ENCODE measurements around the gene MIPEP.

MIPEP gene

DNA sequence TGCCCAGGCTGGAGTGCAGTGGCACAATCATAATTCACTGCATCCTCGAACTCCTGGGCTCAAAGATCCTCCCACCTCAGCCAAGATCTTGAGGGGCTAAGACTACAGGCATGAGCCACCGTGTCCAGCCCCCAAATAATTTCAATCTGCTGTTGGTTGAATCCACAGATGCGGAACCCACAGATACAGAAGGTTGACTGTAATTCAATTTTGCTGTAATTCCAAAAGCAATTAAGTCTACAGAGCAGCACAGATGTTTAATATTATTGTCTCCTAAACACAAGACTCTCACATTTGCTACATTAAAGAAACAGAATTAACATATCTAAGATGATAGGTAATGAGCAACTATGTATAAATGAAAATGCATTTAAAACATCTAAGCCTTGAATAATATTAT, 75.6 kb downstream of the MIPEP start:
- in situ Hi-C loops (cut with HindIII; ENCODE audit: low pct_ligation_motif_present, low sequenced_read_pairs) = no loop called here
- TF ChIP-seq, protein P1, sequence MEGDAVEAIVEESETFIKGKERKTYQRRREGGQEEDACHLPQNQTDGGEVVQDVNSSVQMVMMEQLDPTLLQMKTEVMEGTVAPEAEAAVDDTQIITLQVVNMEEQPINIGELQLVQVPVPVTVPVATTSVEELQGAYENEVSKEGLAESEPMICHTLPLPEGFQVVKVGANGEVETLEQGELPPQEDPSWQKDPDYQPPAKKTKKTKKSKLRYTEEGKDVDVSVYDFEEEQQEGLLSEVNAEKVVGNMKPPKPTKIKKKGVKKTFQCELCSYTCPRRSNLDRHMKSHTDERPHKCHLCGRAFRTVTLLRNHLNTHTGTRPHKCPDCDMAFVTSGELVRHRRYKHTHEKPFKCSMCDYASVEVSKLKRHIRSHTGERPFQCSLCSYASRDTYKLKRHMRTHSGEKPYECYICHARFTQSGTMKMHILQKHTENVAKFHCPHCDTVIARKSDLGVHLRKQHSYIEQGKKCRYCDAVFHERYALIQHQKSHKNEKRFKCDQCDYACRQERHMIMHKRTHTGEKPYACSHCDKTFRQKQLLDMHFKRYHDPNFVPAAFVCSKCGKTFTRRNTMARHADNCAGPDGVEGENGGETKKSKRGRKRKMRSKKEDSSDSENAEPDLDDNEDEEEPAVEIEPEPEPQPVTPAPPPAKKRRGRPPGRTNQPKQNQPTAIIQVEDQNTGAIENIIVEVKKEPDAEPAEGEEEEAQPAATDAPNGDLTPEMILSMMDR (IDR thresholded peaks at IDR 0.05; ENCODE audit: low read depth, low read length, missing control alignments) = no peak

DNA sequence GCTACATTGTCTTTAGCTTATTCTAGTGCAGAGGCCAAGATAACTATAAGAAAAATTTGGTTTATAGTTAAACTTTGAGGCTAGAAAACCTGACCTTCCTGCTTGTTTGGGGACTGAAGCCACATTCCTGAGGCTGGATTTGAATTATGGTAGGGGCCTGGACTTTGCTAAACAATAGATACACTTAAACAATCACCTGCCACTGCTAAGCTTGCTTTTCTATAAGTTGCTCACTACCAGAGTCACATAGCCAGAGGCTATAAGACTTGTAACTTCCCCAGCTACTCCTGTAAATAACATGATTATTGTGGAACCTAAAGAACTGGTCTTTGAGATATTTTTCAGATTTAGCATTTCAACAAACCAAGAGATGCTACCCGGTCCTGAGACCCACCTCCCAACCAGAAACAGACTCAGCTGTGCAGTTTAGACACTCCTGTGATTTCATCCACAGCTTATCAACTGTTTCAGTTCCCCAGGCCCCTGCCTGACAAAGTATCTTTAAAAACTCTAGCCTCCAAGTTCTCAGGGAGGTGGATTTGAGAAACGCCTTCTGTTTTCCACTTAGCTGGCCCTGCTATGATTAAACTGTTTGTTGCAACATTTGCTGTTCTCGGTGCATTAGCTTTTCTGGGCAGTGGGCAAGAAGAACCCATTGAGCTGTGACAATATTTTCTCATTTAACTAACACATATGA, 77.7 kb downstream of the MIPEP start:
- Histone ChIP-seq H3K4me3 (ENCODE audit: low read depth, low read length) (no peak overlapping the region), H3K27ac (no peak overlapping the region)
- in situ Hi-C loops (cut with HindIII; ENCODE audit: low pct_ligation_motif_present, low sequenced_read_pairs) = no loop called here

More for the DNA sequence above, 75.6 kb downstream of the MIPEP start:
- H3K27ac ChIP-seq = no peak overlapping the region
- DNase-seq = no peak
- no peaks in the 10 kb centered on the region for H3K36me3 ChIP-seq (replicated peaks)
- H3K27me3 ChIP-seq (replicated peaks) = no peaks in the 10 kb centered on the region
- H3K4me3 ChIP-seq (ENCODE audit: low read depth, low read length) = no peak overlapping the region

DNA sequence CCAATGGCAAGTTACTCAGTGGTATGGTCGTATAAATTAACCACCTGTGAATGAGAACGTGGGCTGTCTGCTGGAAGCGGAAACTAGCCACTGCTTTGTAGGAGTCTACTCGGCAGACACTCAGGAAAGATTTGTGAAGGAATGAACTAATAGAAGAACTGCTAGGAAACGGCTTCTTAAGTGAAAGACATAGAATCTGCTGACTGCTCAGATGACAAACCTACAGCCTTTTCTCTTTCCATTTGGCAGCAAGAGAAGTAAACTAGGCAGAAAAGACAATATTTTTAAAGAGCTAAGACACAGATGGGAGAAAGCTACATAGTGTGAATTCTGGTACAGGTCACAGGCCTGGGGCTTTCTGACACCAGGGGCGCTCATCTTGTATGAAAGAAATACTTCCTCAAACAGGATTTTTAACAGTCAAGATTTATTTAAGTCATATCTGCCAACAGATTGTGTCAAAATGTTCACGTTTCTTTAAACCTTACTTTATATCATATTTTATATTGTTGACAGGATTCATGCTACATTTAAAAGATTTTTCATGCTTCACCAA, 78.4 kb downstream of the MIPEP start:
- H3K36me3 ChIP-seq (replicated peaks) = no peaks in the 10 kb centered on the region
- DNase-seq = no peak
- in situ Hi-C loops (cut with HindIII; ENCODE audit: low pct_ligation_motif_present, low sequenced_read_pairs) = no loop called here

More for the DNA sequence above, 77.7 kb downstream of the MIPEP start:
- TF ChIP-seq, protein P1 (IDR thresholded peaks at IDR 0.05; ENCODE audit: low read depth, low read length, missing control alignments) = no peak
- no peak for DNase-seq
- Histone ChIP-seq H3K36me3 (replicated peaks) (no peaks in the 10 kb centered on the region), H3K27me3 (replicated peaks) (no peaks in the 10 kb centered on the region)

DNA sequence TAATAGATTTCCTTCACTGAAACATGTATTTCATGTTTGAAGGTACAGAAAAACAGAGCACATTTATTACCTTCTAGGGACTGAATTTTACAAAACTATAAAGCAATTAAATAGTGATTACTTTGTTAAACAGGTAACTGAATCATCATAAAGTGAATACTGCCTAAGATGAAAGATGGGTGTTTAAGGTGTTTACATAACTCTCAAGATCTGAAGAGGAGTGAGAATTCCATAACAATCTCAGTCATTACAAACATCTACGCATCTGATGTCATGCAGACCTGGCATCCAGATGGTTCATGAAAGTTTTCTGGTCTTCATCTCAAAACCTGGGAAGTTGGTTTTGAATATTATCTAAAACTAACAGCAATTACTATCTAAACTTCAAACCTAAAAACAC, 80.4 kb downstream of the MIPEP start:
- in situ Hi-C loops (cut with HindIII; ENCODE audit: low pct_ligation_motif_present, low sequenced_read_pairs) = no loop called here
- Histone ChIP-seq H3K4me3 (ENCODE audit: low read depth, low read length) (no peak overlapping the region), H3K36me3 (replicated peaks) (no peaks in the 10 kb centered on the region), H3K27ac (no peak overlapping the region), H3K27me3 (replicated peaks) (no peaks in the 10 kb centered on the region)
- TF ChIP-seq, protein P1 (IDR thresholded peaks at IDR 0.05; ENCODE audit: low read depth, low read length, missing control alignments) = no peak
- no peak for DNase-seq

More for the DNA sequence above, 78.4 kb downstream of the MIPEP start:
- H3K4me3 ChIP-seq (ENCODE audit: low read depth, low read length) = no peak overlapping the region
- no peak overlapping the region for H3K27ac ChIP-seq
- H3K27me3 ChIP-seq (replicated peaks) = no peaks in the 10 kb centered on the region
- TF ChIP-seq, protein P1 (IDR thresholded peaks at IDR 0.05; ENCODE audit: low read depth, low read length, missing control alignments) = peak; percentile 50

DNA sequence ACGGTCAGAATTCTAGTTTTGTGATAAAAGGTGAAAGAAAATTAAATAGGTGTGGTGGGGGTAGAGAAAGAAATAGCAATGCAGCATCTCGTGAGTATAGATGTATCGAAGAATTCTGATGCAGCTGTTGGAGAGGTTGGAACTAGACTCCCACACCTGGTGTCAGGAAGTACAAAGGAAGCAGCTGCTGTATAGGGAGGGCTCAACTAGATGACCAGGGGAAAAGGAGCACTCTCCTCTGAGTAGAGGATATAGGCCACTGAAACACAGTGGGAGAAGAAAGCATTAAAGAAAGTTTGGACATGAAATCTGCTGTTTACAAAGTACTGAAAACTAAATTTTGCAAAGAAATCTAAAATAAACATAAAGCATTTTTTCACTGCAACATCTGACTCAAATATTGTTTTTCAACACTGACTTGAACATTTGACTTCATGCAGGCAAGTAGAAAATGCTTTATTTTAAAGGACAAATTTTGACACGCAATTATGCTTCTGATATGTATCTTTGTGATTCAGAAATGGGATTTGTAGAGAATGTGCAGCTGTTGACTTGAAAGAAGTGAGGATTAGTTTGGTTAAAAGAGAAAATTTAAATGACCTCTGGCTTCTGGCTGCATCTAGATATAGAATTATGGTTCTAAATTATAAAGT, 82.2 kb downstream of the MIPEP start:
- H3K27me3 ChIP-seq (replicated peaks) = no peaks in the 10 kb centered on the region
- in situ Hi-C loops (cut with HindIII; ENCODE audit: low pct_ligation_motif_present, low sequenced_read_pairs) = no loop called here
- TF ChIP-seq, protein P1 (IDR thresholded peaks at IDR 0.05; ENCODE audit: low read depth, low read length, missing control alignments) = no peak
- no peak overlapping the region for H3K4me3 ChIP-seq (ENCODE audit: low read depth, low read length)
- no peaks in the 10 kb centered on the region for H3K36me3 ChIP-seq (replicated peaks)
- H3K27ac ChIP-seq = no peak overlapping the region
- DNase-seq = no peak

All from brain microvascular endothelial cell (primary cell).